ENCODE results near the gene SLC25A19.
"Not testable (repeated sequence)": the region's sequence is repeated elsewhere in the genome, so short reads cannot be mapped to it uniquely, and the experiment has no call there.

Gene SLC25A19

DNA sequence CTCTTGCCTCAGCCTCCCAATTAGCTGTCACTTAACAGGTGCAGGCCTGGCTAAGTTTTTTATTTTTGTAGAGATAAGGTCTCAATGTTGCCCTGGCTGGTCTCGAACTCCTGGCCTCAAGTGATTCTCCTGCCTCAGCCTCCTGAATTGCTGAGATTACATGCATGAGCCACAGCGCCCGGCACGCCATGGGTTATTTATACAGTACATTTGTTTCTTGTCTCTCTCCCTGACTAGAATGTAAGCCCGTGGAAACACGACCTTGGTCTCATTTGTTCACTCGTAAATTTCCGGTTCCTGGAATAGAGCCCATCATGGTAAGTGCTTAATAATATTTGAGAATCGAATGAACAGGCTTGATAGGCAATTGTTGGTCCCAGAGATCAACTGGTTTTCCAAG, 2.0 kb downstream of the SLC25A19 start:
- DNase-seq (ENCODE audit: low spot score) = no peak
- TF ChIP-seq CTCF (IDR thresholded peaks at IDR 0.05; ENCODE audit: extremely low read depth, missing control alignments) = no peak

DNA sequence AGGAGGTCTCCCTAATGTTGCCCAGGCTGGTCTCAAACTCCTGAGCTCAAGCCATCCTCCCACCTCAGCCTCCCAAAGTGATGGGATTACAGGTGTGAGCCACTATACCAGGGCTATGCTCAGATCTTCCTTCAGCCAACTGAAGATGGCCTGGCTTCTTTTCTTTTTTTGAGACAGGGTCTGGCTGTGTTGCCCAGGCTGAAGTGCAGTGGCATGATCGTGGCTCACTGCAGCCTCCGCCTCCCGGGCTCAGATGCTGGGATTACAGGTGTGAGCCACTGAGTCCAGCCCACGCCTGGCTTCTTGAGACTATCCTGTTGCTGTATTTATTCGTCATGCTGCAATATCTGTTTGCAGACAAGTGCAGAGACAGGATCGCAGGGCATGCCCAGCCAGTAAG, 4.1 kb downstream of the SLC25A19 start:
- TF ChIP-seq CTCF (IDR thresholded peaks at IDR 0.05; ENCODE audit: extremely low read depth, missing control alignments) = no peak
- no peak for DNase-seq (ENCODE audit: low spot score)

GRCh38 chr17:75280189-75280588, 9.0 kb downstream of the SLC25A19 start:
- not testable (repeated sequence) for DNase-seq (ENCODE audit: low spot score)

- TF ChIP-seq CTCF (IDR thresholded peaks at IDR 0.05; ENCODE audit: extremely low read depth, missing control alignments) = no peak
- DNase-seq (ENCODE audit: low spot score) = no peak
Observed at GRCh38 chr17:75277664-75278071, 11.6 kb downstream of the SLC25A19 start.

GRCh38 chr17:75273977-75274708, 15.1 kb downstream of the SLC25A19 start:
- no peak for TF ChIP-seq CTCF (IDR thresholded peaks at IDR 0.05; ENCODE audit: extremely low read depth, missing control alignments)
- DNase-seq (ENCODE audit: low spot score) = no peak

- no peak for TF ChIP-seq CTCF (IDR thresholded peaks at IDR 0.05; ENCODE audit: extremely low read depth, missing control alignments)
- DNase-seq (ENCODE audit: low spot score) = no peak
Observed at GRCh38 chr17:75272848-75273184, 16.4 kb downstream of the SLC25A19 start.

GRCh38 chr17:75271955-75272847, 17.0 kb downstream of the SLC25A19 start:
- no peak for TF ChIP-seq CTCF (IDR thresholded peaks at IDR 0.05; ENCODE audit: extremely low read depth, missing control alignments)
- no peak for DNase-seq (ENCODE audit: low spot score)
